Measurements from ENCODE around the gene KCNQ1.

Gene KCNQ1

DNA sequence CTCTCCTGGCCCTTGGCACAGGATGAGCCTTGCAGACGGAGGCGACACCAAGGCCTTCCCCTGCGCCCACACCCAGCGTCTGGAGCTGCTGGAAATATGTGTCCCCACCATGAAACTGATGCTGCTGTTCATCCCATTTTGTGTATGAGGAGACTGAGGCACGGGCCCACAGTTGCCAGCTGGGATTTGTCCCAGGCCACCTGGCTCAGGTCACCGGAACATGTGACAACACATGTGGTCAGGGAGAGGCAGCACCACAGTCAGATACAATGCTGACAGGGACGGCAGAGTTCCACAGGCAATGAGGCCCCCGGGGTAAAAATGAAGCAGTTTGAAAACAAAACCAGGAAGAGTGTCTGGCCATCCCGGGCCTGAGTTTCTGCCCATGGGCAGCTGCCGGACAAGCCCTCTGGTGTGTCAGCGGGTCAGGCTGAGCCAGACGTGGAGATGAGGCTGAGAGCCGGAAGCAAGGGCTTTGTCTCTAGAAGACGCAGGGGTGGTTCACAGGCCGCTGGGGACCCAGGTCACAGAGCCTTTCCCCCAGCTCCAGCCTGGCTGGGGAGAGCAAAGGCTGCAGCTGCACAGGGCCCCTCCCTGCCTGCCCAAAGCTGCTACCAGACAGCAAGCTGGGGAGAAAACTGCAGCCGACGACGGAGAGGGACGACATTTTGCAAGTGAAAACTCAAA is 360.0 kb downstream of the KCNQ1 start:
- peak; percentile 35 for DNase-seq

DNA sequence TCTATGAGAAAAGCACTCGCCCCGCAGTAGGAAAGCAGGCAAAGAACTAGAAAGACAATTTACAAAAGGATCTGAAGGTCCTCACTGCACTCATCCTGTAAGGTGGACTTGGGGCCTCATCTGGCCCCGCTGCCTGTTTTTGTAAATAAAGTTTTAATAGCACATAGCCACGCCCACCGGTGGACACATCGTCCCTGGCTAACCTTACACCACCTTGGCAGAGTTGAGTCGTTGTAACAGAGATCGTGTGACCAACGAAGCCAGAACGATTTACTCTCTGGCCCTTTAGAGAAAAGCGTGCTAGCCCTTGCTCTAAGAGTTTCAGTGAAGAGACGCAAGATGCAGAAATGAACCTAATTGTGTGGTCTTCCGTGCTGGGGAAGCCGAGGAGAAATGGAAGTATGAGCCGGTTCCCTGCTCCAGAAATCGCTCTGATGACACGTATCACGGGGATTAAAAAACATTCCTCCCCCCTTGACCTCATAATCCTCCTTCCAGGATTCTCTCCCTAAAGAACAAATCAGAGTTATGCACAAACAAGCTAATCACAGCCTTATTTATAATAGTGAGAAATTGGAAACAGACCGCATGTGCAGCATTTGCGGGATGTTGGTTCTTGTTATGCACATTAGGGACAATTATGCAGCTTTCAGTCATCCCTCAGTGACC is 360.7 kb downstream of the KCNQ1 start:
- DNase-seq: peak; percentile 21

DNA sequence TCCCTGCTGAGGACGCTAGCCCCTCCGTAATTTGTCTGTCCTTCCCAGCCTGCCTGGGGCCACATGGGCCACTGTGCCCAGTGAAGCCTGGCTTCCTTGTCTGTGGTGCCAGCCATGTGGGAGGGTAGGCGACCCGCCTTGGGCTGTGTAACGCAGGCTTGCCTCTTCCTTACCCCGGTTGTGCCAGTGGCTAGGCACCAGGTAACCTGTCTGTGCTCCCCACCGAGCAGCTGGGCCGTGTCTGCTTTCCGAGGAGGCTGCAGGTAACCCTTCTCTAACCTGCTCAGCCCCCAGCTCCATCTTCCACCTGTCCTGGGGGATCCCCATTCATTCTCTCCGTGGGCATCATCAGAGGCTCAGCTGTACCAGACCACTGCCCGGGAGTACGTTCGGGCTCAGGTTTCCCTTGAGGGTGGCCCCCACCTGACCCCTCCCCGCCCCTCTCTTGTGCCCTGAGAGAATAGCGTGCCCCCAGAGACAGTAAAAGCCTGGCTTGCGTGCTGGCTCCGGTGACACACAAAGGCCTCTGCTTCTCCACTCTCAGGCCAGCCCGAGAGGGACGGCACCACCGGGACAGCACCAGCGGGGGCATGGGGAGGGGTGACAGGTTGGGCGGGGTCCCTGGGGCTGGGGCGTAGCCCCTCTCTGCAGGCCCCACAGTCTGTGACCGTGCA is 361.7 kb downstream of the KCNQ1 start:
- DNase-seq: peak; percentile 31

DNA sequence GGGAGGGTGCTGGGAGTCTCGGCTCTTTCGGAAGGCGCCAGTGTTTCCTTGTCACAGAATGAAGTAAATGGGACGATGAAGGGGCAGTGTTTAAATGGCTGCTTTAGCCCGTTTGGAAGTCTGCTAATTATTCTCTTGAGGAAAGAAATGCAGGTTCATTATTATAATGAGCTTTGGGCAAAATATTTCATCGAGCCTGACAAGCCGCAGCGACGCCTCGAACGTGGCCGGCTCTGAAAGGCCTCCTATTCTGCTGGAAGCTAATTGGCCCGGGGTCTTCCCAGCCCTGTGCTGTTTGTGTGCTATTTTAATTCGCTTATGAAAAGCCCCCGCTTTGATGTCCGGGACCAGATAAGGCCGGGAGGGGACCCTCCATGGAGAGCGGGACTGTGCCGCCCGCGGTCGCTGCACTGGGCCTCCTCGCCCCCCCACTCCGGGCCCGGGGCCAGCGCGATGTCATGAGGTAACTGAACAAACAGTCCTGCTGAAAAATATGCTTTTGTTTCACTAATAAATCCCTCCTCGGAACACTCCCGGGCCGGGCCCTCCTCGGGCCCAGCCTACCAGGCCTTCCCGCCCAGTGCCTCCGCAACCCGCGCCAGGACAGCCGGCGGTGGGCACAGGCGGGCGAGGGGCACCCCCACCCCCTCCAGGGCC is 362.3 kb downstream of the KCNQ1 start:
- peak; percentile 82 for DNase-seq

DNA sequence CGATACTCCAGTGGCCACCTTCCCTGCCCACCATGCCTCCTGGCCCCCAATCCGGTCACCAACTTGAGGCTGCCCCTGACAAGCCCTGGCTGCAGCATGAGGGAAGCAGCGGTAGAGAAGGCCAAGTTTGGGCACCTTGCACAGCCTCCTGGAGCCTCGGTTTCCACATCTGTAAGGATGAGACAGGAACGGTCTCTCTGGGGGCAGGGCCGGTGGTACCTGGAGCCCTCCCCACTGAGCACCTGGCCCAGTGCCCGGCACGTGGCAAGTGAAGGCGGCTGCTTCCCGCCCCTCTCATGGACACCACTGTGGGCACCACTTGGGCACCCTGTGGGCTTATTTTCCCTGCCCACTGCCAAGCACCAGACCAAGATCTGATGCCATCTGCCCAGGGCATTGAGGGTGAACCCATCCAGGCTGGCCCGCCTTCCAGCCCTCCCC is 363.0 kb downstream of the KCNQ1 start:
- peak; percentile 43 for DNase-seq

DNA sequence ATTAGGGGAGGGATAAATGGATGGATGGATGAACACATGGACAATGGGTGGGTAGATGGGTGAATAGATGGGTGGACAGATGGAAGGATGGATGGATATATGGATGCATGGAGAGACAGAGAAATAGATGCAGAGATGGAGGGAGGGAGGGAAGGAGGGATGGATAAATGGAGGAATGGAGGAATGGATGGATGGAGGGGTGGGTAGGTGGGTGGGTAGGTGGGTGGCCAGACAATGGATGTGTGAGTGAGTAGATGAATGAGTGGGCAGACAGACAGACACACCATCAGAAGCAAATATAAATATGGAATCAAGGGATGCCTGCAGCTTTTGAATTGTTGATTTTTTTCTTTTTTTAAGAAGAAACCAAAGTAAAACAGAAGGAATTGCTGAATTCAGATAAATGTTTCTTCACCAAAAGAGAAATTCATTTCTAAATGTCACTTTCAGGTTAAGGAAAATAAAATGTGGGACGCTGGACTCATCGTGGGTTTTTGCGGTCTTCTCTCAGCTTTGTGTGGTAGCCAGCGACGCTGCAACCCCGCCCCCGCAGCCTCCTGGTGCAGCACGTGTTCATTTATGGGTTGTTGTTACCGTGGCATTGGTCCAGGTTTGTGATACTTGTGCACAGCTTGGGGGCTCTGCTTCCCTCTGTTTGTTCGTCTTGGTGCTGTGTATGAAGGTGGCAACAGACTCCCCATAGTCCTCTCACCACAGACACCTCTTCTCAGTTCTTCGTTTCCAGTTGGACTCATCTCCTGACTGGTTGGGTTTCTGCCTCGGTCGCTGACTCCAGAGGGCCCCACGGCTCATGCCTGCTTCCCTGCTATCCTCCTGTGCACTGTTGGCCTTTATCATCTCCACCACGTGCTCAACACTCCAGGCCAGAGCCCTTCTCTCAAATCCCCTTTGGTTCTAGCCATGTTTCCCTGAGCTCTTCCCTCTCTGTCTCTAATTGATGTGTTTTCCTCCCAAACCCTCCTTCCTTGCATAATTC is 364.3 kb downstream of the KCNQ1 start:
- DNase-seq: peak; percentile 26

DNA sequence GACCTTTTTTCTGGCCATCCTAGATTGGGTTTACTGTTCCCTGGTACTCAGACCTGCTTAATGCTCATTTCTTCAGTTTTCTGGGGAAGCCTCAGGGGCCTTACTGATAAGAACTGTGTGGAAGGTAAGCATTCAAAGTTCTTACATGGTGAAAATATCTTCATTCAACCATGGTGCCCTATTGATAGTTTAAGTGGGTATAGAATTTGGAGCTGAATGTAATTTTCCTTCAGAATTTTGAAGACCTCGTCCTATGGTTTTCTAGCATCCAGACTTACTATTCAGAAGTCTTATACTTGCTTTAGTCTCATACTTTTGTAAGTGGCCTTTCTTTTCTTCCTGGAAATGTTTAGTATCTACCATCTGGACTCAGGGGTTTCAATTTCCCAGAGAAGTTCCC is 365.0 kb downstream of the KCNQ1 start:
- DNase-seq: no peak

DNA sequence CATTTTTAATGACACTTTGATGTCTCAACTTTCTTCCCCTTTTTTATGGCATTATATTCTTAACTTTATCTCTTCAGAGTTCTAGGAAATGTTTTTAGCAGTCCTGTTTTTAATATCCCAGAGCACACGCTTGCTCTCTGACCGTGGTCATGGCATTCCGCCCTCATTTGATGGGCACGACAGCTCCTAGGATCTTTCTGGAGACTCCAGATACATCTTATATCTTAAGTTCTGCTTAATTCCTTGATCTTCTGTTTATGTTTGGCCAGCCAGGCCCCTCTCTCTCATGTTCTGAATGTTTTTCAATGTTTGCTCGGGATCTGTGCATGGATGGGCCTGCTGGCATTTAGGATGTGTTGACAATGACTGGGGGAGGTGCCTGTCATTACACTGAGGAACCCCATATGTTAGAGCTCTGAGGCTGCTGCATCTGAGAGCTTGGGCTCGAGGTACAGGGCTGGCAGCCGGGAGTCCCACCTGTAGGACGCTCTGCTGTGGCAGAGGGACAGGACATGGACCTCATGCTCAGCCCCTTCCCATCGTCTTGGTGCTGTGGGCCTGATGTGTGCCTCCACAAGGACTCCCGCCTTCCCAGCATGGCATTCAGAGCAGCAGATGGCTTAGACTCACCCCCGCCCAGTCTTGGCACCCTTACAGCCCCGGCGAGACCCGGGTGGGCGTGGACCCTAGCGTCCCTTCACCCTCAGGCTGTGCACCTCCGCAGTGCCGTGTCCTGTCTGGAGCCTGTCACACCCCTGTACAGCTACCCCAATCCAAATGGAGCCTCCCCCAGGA is 365.8 kb downstream of the KCNQ1 start:
- DNase-seq: peak; percentile 22

DNA sequence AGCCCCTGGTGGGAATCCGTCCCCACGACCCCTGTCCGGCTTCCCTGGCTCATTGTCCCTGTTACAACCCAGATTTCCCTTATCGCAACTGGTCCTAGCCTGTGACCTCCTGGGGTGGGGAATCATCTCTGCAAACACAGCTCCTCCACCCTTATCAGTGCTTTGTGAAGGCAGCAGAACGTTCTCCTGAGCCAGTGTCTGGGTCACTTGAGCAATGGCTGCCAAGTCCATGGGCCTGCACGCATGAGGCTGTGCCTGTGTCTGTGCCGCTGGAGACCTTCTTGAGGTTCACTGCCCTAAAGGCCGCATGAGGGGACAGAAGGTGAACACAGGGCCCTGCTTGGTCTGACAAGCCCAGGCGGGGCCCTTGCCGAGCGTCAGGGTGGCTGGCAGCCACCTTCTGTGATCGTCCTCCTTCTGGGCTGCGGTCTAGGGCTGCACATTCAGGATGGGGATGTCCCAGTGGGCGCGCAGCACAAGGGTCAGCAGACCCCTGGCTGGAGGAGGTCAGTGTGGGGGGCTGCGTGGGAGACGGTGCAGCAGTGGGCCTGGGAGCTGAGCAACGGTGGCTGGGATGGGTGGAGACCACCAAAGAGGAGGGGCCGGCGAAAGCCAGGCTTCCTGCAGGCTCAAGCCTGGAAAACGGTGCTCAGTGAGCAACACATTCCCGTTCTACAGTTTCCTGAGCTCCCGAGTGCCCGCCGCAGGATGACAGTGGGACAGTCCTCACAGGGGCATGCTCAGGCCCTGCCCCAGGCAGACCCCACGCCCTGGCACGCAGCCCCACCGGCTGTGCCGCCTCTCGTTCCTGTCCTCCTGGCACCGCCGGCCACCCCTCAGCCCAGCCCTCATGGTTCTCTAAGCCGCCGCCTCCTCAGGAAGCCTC is 366.6 kb downstream of the KCNQ1 start:
- DNase-seq: no peak

DNA sequence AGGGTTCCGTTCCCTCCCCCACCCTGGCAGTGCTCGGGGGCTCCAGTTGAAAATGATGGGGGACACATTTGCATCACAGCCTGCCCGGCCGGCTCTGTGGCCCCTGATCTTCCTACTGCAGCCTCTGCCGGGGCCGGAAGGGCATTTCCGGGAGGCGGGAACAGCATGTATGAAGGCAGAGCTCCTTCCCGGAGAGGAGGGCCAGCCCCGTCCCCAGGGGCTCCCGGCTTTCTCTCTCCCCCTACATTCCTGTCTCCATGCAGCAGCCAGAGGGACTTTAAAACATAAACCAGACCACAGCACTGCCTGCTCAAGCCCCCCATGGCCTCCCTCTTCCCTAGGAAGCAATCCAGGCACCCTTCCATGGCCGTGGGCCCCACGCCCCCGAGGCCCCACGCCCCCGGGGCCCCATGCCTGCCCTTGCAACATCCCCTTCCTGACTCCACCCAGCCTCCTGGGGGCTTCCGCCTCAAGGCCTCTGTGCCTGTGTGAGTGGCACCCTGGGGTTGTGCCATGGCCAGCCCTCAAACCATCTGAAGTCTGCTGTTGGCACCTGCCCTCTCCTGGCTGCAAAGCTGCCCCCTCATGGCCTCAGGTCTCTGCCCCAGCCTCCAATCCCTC is 367.7 kb downstream of the KCNQ1 start:
- DNase-seq: peak; percentile 84

DNA sequence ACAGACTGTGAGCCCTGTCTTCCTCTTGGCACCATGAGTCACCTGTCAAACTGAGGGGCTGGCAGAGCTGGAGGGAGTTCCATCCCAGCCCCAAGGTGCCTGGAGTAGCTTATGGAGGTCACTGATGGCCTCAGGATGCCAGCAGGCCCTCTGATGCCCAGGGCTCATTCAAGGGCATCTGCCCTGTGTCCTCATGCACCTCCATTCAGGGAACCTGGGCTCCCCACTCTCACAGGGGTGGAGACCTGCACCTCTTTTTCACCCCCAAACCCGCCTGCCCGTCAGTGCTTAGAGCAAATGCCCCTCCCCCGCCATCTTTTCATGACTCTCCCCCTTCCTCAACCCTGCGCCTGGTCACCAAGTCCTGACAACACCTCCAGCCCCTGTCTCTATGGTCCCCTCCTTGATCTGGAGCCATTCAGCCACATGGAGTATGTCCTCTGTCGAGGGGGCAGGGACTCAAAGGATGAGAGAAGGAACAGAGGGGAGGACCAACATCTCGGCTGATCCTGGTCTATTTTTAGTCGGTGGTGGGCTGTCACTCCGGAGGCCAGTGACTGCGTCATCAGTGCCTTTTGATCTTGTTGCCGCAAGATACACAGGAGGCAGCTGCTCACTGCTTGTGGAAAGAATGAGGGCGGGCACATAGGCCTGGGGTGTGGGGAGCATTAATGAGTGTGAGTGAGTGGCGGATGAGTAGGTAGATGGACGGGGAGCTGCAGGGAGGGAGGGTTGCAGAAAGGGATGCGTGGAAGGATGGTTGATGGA is 368.5 kb downstream of the KCNQ1 start:
- DNase-seq: no peak

DNA sequence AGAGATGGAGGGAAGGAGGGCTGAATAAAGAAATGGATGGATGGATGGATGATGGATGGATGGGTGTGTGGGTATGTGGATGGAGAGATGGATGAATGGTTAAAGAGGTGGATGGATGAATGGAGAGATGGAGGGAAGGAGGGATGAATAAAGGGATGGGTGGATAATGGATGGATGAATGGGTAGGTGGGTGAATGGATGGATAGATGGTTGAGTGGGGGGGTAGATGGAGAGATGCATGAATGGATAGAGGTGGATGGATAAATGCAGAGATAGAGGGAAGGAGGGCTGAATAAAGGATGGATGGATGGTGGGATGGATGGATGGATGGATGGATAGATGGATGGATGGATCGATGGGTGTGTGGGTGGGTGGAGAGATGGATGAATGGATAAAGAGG is 369.2 kb downstream of the KCNQ1 start:
- no peak for DNase-seq

DNA sequence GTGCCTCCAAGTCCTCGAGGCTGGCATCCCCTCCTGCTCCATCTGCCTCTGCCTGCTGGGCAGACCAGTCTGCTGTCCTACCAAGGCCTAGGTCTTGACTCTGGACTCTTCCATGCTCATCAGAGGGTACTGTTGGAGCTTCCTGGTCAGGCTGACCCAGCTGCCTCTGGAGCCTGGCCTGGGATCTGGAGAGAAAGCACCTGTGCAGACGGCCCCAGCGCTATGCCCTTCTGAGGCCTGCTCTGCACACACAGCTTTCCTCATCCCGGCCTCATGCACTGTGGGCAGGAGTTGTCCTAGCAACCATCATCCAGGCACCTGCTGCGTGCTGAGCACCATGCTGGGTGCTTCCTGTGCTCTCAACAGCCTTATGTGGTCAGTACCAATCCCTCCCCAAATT is 369.9 kb downstream of the KCNQ1 start:
- DNase-seq: no peak

DNA sequence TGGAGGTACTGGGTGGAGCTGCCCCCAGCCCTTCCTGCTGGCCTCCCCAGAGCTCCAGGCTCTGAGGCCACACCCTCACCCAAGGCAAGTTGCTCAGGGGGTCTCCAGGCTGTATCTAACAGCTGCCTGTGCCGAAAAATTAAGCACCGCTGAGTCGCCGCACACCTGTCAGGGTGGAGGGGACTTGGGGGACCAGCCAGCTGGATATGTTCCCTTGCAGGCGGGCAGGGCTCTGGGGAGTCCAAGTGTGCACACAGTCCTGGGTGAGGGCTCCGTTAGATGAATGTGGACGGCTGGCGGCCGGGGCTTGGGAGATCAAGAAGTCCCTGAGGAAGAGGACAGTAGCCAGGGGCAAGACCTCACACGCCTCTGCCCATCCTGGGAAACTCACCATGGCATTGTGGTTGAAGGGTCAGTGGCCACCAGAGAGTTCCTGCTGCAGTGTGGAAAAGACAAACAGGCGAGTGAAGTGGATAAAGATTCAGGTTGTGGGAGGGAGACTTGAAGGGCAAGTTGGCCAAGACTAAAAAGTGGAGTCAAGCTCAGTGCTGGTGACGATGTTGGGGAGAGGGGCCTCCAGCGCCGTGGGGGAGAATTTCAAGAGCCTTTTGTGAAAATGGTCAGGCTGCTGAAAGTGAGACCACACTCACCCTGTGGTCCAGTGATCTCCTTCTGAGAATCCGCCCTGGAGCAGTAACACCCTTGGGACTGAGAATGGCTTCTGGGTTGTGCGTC is 371.1 kb downstream of the KCNQ1 start:
- no peak for DNase-seq

DNA sequence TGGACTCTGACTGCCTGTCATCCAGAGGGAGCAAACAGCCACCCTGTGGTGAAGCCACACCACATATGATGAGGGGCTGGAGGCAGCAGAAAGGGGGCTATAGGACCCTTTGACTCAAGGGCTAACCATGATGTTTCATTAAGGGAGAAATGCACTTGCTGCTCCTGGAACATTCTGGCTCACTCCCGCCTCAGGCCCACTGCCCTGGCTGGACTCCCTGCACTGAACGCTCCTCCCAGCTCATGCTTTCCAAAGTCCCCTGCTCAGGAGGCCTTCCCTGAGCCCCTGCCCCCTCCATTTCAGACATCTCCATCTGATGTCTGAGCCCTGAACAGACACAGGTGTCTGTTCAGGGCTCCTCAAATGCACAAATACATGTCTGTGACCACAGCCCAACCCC is 371.7 kb downstream of the KCNQ1 start:
- no peak for DNase-seq

DNA sequence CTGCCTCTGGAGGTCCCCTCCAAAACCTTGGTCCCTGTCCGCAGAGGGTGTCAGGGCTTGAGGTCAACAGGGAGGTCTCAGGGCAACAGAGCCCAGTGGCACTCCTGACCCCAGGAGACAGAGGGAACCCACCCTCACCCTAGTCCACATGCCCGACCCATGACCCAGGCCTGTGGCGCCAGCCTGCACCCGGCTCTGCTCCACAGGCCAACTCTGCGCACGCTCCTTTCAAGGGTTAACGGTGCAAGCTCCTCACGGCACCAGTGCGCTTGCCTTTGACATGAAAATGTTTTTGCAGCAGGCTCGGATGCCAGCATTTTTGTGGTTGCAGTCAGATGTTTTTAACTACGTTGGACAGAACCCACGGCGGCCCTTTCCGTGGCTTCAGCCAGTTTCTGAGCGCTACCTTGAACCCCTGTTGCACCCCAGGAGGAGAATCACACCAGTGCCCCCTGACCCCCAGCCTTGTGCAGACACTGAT is 372.2 kb downstream of the KCNQ1 start:
- peak; percentile 76 for DNase-seq

DNA sequence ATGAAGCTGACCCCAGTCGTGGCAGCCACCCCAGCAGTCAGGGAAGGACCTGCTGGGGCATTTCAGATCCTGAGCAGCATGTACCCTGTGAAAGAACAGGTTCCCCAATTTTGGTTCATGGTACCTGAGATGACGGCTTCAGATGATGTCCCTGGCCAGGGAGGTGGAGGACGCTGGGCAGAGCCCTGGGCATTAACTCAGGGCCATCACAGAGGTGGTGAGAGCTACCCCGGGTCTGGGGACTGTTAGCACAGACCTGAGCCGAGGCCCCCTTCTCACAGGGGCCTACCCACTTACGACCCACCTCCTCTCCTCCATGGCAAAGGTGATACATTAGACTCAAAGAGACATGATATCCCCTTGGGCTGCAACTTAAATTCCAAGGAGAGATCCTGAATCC is 372.6 kb downstream of the KCNQ1 start:
- no peak for DNase-seq

DNA sequence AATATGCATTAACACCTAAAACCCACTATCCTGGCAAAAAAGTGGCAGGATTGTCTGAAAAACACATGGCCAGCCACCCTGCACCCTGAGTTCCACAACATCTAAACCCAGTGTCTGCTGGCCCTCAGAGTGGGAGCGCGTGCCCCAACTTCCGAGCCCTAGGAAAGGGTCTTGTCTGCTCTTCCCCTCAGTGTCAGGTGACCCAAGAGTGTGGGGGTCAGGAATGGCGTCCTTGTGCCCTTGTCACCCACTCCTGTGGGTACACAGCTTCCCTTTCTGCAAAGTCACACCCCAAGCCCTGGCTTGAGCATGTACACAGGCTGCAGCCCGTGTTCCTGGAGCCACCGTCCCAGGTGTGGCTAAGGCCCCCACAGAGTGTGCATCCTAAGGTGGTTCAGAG is 373.2 kb downstream of the KCNQ1 start:
- DNase-seq: no peak

Measured in left hindlimb (tissue), 1 donor.